ENCODE results near the gene MSH5.

DNA sequence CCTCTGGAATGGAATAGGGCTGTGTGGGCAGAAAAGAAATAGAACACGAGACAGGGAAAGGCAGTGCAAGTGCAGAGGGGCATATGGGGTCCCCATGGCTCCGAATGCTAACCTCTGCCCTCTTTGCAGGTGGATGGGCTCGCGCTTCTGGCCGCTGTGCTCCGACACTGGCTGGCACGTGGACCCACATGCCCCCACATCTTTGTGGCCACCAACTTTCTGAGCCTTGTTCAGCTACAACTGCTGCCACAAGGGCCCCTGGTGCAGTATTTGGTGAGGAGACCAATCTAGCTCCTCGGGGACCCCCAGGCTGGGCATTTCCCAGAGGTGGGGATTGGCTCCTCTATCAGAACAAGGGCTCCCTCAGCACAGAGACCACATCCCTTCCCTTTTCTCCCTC is 21.5 kb downstream of the MSH5 start:
- TF ChIP-seq, protein P1, sequence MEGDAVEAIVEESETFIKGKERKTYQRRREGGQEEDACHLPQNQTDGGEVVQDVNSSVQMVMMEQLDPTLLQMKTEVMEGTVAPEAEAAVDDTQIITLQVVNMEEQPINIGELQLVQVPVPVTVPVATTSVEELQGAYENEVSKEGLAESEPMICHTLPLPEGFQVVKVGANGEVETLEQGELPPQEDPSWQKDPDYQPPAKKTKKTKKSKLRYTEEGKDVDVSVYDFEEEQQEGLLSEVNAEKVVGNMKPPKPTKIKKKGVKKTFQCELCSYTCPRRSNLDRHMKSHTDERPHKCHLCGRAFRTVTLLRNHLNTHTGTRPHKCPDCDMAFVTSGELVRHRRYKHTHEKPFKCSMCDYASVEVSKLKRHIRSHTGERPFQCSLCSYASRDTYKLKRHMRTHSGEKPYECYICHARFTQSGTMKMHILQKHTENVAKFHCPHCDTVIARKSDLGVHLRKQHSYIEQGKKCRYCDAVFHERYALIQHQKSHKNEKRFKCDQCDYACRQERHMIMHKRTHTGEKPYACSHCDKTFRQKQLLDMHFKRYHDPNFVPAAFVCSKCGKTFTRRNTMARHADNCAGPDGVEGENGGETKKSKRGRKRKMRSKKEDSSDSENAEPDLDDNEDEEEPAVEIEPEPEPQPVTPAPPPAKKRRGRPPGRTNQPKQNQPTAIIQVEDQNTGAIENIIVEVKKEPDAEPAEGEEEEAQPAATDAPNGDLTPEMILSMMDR (IDR thresholded peaks at IDR 0.05): no peak
- TF ChIP-seq SIN3A (IDR thresholded peaks at IDR 0.05; ENCODE audit: borderline replicate concordance, insufficient read depth, low read depth, low read length) (no peak), TCF7L2 (IDR thresholded peaks at IDR 0.05; ENCODE audit: low read depth, low read length) (no peak), POLR2AphosphoS5 (IDR thresholded peaks at IDR 0.05; ENCODE audit: low read depth, low read length) (no peak)

All from Panc1 (cell line).